Activated CD4-positive, alpha-beta T cell treated with anti-CD3 and anti-CD28 coated beads for 1 hour (primary cell): ENCODE data around the gene TAF1.
"Not testable (repeated sequence)": the region's sequence is repeated elsewhere in the genome, so short reads cannot be mapped to it uniquely, and the experiment has no call there.

Experiments
- DNase-seq: peaks from one replicate; pipeline ENCODE4 v3.0.0-alpha.2; 2020

The TAF1 gene

DNA sequence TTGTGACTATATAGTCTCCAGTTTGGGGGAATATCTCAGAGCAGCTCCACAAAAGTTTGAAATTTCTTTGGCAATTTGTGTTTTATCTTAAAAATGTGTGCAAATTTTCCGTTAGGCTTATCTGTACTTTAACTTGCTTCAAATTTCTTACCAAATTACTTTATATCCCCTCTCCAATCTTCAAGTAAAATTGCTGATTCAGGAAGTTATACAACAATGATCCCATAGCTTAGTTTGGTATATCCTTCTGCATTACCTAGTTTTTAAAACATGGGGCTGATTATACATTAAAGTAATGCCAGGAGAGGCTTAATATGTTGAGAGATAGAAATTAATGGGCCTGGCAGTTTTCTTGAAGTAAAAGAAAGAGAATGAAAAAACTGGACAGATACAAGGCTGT is 66.6 kb downstream of the TAF1 start:
- no peak for DNase-seq

DNA sequence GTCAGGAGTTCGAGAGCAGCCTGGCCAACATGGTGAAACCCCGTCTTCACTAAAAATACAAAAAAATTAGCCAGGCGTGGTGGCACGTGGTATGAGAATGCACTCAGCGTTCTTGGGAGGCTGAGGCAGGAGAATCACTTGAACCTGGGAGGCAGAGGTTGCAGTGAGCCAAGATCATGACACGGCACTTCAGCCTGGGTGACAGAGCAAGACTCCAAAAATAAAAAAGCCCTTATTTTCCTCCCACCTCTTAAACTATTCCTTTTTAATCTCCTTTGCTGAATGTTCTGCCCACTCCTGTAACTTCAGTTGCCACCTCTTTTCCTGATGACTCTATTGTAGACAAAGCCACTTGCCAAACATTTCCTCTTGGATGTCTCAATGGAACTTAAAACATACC is 72.6 kb downstream of the TAF1 start:
- DNase-seq, result no peak

DNA sequence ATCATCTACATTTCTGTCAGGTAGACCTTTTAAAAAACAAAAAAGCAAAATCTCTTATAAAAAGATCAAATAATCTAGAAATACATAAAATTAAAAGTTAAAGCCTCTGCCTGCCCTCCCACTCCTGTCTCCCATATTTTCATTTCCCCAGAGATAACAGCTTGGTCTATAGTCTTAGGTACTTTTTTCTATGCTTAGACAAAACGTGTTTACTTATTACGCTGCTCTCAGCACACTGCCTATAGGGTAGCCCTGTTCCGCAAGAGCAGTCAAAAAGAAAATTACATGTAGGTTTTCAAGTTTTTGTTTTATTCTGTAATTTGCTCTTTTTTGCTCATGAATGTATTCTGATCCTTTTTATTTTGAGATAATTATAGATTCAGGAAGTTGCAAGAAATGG is 73.3 kb downstream of the TAF1 start:
- DNase-seq, result no peak

DNA sequence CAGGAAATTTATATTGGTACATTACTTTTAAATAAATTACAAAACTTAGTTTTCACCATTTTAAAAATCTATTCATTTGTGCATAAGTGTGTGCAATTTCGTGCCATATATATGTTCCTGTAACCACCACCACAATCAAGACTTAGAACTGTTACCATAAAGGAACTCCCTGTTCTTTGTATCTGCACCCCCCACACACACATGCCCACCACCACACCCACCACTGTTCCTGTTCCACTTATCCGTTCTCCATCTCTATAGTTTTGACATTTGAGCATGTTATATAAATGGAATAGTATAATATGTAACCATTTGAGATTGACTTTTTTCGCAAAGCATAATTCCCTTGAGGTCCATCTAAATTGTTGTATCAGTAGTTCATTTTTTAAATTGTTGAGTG is 73.7 kb downstream of the TAF1 start:
- no peak for DNase-seq

DNA sequence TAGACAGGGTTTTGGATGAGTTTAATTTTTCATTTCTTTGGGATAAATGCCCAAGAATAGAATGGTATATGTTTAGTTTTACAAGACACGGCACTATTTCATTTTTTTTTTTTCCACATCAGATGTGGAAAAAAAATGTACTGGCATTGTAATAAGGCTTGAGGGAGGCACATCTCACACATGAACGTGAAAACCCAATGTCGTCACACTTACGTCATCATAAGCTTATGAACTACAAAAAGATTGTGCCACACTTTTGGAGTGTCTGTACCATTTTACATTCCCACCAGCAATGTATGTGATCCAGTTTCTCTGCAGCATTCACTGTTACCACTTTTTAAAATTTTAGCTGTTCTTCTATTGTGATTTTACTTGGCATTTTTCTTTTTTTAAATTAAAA is 74.2 kb downstream of the TAF1 start:
- DNase-seq, result no peak

DNA sequence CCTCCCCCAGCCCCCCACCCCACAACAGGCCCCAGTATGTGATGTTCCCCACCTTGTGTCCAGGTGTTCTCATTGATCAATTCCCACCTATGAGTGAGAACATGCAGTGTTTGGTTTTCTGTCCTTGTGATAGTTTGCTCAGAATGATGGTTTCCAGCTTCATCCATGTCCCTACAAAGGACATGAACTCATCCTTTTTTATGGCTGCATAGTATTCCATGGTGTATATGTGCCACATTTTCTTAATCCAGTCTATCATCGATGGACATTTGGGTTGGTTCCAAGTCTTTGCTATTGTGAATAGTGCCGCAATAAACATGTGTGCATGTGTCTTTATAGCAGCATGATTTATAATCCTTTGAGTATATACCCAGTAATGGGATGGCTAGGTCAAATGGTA is 75.7 kb downstream of the TAF1 start:
- not testable (repeated sequence) for DNase-seq

DNA sequence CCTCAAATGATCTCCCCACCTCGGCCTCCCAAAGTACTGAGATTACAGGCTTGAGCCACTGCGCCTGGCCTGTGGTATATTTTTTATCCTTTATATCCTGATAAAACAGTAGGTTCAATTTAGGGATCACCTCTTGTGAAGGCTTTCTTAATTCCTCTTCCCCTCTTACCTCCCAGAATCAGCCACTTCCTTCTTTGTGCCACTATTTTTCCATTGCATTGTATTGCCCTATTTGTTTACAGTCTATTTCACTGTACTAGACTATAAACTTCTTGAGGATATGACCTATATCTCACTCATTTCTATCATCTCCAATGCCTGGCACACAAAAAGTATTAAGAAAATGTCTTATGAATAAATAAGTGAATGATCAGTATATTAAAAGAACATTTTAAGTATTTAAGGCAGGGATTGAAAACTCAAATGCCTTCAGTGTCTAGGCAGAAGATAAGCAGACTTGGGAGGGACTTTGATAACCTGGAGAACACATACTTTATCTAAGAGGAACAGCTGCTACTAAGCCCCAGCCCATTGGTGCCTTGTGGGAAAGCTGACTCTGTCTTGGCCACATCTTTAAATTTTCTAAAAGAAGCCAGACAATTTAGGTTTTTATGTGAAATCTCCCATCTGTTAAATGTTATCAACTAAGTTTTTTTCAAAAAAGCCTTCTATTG is 84.4 kb downstream of the TAF1 start:
- DNase-seq, result no peak

DNA sequence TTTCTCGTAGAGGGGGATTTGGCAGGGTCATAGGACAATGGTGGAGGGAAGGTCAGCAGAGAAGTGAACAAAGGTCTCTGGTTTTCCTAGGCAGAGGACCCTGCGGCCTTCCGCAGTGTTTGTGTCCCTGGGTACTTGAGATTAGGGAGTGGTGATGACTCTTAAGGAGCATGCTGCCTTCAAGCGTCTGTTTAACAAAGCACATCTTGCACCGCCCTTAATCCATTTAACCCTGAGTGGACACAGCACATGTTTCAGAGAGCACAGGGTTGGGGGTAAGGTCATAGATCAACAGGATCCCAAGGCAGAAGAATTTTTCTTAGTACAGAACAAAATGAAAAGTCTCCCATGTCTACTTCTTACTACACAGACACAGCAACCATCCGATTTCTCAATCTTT is 85.4 kb downstream of the TAF1 start:
- not testable (repeated sequence) for DNase-seq

DNA sequence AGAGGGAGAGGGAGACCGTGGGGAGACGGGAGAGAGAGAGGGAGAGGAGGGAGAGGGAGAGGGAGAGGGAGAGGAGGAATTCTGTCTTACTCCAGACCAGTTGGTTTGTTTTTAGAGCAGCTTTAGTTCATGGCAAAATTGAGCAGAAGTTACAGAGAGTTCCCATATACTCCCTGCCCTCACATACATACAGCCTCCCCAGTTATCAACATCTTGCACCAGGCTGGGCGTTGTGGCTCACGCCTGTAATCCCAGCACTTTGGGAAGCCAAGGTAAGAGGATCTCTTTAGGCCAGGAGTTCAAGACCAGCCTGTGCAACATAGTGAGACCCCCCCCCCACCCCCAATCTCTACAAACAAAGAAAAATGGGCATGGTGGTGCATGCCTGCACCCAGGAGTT is 86.9 kb downstream of the TAF1 start:
- no peak for DNase-seq

DNA sequence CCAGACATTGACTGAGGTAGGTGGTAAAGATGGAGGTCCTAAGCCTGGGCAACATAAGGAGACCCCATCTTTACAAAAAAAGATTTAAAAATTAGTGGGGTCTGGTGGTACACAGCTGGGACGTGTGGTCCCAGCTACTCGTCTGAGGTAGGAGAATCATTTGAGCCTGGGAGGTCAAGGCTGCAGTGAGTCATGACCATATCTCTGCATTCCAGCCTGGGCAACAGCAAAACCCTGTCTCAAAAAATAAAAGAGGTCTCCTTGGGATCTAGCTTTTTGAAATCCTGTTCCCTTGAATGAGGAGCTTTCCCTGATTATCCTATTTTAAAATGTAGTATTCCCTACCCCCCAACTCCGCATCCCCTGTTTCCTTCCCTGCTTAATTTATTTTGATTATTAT is 88.1 kb downstream of the TAF1 start:
- DNase-seq, result no peak

DNA sequence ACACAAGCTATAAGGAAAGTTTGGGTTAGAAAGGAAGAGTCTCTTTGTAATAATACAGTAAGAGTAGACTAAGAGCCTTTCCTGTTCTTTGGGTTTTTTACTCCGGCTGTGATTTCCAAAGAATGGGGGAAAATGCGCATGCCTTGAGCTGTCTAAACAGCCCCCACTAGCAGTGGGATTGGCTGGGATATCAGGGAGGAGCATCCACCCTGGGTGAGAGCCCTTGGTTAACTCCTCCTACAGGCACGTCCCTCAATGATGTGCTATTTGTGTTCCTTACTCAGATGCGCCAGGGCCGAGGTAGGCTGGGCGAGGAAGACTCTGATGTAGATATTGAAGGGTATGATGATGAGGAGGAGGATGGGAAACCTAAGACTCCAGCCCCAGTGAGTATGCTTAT is 92.7 kb downstream of the TAF1 start:
- no peak for DNase-seq

DNA sequence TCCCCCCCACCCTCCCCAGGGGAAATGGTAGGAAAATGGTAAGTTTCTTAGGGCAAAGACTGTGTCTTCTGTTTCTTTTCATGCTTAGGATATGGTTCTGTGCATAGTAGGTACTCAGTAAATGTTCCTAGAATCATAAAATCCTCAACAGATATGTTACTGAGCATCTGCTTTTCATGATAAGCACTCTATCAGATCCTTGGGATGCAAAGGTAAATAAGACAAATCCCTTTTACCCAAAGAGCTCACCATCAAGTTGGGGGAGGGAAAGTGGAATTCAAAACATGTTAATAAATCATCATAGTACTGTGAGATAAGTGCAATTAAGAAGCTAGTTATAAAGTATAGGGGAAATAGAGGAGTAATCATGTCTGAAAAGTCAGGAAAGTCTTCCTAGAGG is 98.8 kb downstream of the TAF1 start:
- no peak for DNase-seq

DNA sequence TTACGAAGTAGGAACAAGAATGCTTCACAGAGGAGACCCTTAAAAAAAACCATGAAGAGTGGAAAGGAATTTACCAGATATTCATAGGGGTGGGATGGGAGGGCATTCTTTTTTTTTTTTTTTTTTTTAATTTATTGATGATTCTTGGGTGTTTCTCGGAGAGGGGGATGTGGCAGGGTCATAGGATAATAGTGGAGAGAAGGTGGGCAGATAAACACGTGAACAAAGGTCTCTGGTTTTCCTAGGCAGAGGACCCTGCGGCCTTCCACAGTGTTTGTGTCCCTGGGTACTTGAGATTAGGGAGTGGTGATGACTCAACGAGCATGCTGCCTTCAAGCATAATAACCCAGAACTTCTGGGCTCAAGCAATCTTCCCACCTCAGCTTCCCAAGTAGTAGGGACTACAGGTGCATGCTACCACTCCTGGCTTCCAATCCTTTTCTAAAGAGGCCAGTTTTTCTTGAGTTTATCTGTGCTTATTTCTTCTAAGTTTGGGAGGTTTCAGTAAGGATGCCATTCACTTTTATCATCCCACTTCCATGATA is 100.9 kb downstream of the TAF1 start:
- no peak for DNase-seq

DNA sequence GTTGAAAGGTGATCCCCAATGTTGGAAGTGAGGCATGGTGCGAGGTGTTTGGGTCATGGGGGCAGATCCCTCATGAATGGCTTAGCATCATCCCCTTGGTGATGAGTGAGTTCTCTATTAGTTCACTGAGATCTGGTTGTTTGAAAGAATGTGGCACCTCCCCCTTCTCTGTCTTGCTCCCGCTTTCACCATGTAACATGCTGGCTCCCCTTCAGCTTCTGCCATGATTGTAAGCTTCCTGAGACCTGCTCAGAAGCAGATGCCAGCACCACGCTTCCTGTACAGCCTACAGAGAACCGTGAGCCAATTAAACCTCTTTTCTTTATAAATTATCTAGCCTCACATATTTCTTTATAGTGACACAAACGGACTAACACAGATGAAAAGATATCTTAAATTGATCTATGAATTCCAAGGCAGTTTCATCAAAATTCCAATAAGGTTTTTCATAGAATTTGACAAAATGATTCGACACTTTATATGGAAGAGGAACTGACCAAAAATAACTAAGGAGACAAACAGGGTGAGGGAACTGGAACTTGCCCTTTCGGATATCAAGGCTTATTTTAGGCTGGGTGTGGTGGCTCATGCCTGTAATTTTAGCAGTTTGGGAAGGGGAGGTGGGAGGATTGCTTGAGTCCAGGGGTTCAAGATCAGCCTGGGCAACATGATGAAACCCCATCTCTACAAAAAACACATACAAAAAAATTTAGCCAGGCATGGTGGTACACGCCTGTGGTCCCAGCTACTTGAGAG is 109.8 kb downstream of the TAF1 start:
- no peak for DNase-seq

DNA sequence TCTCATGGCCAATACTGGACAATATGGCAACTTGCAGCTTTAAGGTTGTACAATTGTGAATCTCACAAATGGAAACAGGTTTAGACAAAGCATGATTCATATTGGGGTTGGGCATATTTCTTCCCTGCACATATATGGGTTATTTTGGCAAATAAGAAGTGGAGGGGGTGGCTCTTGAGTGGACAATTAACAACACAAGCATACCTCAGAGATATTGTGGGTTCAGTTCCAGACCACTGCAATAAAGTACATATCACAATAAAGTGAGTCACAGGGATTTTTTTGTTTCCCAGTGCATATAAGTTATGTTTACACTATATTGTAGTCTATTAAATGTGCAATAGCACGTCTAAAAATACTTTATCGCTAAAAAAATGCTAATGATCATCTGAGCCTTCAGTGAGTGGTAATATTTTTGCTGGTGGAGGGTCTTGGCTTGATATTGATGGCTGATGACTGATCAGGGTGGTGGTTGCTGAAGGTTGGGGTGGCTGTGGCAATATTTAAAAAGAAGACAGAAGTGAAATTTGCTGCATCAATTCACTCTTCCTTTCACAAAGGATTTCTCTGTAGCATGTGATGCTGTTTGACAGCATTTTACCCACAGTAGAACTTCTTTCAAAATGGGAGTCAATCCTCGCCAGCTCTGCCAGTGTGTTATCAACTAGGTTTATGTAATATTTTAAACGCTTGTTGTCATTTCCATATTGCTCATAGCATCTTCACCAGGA is 116.2 kb downstream of the TAF1 start:
- DNase-seq, result no peak

DNA sequence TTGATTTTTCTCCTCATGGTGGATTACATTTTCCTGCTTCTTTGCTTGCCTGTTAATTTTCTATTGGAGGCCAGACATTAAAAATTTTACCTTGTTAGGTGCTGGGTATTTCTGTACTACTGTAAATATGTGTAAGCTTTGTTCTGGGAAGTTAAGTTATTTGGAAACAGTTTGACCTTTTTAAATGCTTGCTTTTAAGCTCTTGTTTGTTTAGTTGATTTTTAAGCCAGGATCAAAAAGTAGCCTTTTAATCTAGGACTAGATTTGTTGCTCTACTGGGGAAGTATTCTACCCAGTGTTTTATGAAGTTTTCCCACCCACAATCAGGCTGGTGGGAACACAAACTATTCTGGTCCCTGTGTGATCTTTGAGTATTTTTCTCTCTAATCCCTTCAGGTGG is 121.7 kb downstream of the TAF1 start:
- DNase-seq, result no peak

DNA sequence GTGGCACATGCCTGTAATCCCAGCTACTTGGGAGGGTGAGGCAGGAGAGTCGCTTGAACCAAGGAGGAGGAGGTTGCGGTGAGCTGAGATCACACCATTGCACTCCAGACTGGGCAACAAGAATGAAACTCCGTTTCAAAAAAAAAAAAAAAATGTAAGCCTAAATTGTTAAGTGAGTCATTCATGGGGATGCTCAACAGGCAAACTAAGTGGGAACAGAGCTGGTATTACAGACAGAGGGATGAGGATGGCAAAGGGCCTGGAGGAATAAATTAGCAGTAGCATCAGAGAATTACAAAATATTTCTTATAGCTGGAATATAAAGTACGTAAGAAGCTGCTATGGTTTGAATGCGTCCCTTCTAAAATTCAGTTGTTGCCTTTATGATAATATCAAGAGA is 123.4 kb downstream of the TAF1 start:
- no peak for DNase-seq

DNA sequence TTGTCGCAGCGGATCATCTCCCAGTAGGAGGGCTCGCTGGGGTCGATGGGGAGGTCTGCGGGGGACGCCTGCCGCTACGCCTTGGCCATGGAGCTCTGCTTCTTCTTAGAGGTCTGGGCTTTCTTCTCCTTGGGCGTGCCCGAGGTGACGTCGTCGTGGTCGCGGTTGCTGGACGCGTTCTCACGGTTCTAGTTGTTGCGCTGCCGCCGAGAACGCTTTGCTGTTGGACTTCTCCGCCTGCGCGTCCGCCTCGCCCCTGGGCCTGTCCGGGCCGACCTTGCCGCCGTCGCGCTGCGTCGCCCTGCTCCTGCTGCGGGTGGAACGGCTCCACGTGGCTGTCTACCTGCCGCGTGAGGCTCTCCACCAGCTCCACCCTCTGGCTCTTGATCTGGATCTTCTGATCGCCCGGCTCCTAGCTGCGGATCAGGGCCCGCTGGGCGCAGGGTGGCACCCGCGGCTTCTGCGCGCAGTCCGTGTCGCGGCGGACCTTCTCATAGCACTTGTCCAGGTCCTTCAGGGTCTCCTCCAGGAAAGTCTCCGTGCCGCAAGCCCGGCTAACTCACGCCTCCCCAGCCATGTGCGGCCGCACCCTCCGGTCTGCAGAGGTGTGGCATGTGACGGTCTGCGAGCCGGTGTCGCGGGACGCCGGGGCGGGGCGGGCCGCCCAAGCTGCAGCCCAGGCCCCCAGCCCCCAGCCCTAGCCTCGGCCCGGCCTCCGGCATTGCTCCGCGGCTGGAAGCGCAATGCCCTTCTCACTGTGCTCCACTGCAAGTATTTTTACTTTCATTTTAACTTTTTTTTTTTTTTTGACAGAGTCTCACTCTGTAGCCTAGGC is 126.3 kb downstream of the TAF1 start:
- DNase-seq, result peak; percentile 14

DNA sequence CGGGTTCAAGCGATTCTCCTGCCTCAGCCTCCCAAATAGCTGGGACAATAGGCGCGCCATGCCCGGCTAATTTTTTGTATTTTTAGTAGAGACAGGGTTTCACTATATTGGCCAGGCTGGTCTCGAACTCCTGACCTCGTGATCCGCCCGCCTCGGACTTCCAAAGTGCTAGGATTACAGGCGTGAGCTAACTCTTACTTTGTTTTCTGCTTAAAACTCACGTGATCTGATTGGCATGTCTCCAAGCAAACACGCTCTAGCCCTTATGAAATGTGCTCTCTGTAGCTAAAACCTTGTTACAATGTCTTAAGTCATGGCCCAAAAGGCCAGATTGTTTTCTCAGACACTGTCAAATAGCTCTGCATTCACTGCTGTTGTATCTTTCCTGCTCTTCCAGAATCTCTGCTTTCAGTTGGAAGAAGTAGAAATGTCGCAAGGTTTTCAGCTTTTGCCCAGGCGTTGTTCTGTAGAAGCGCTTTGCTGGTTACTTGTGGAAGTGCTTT is 127.0 kb downstream of the TAF1 start:
- no peak for DNase-seq

DNA sequence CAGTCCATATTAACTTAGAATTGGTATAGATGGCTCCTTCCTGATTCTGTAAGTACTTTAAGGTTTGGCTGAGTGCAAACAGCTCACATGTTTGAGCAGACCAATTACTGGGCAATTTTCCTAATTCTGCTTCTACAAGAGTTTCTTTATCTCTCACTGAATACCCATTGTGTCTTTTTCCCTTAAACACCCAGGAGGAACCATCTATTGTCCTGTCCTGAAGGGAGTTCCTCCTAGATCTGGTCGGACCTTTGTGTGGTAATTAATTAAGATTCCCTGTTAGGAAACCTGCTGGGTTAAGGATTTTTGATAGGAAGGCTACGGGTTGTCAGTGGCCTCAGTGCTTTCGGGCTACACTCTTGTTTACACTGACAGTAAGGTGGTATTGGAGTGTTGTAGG is 129.8 kb downstream of the TAF1 start:
- not testable (repeated sequence) for DNase-seq

DNA sequence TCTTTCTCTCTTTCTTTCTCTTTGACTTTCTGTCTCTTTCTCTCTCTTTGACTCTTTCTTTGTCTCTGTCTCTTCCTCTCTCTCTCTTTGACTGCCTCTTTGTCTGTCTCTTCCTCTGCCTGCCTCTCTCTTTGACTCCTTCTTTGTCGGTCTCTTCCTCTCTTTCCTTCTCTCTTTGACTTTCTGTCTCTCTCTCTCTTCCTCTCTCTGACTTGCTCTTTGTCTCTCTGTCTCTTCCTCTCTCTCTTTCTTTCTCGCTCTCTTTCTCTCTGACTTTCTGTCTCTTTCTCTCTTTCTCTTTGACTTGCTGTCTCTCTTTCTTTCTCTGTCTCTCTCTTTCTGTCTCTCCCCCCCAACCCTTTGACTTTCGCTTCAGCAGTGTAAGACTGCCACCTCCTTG is 130.3 kb downstream of the TAF1 start:
- no peak for DNase-seq

DNA sequence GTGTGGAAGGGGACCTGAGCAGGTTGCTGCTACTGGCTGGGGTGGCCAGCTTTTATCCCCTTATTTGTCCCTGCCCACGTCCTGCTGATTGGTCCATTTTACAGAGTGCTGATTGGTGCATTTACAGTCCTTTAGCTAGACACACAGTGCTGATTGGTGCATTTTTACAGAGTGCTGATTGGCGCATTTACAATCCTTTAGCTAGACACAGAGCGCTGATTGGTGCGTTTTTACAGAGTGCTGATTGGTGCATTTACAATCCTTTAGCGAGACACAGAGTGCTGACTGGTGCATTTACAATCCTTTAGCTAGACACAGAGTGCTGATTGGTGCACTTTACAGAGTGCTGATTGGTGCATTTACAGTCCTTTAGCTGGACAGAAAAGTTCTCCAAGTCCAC is 135.9 kb downstream of the TAF1 start:
- DNase-seq, result not testable (repeated sequence)

DNA sequence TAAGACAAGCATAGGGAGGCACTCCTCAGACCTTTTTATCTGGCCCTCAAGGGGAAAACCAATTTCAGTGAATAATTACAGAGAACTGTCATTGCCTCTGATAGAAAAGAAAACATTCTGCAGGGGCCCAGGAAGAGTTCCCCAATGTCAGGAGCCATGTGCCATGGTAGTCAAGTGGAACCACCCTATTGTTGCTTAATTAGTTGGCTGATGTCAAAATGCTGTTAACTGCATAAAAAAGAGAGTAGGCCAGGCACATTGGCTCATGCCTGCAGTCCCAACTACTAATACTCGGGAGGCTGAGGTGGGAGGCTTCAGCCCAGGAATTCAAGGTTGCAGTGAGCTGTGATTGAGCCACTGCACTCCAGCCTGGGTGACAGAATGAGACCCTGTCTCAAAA is 138.2 kb downstream of the TAF1 start:
- DNase-seq, result no peak
